Neural cell (in vitro differentiated cells): Measurements from ENCODE around the gene ARHGEF25. TPM values are rescaled to one million over a fixed set of nuclear protein-coding genes. Genes with fewer than 3 reads are reported as not detected.
"Not testable (repeated sequence)": the region's sequence is repeated elsewhere in the genome, so short reads cannot be mapped to it uniquely, and the experiment has no call there.

Experiments
- H2AFZ ChIP-seq: fragments of 200-600, 300-800 bp; sonication (generic), shearing (Covaris generic); 2 replicates; pipeline ENCODE4 v1.6.0; 2014; ENCODE audit warnings: low read depth, mild to moderate bottlenecking, antibody characterized with exemption, low read length, moderate library complexity
- H3F3A ChIP-seq: fragments of 200-600 bp; shearing (Covaris generic); 2 replicates; pipeline ENCODE4 v1.6.1; 2016; ENCODE audit warnings: mild to moderate bottlenecking, moderate library complexity, mixed read lengths, antibody characterized with exemption, low read length; ENCODE audit not compliant: insufficient read depth, poor library complexity, severe bottlenecking
- H3K27ac ChIP-seq: fragments of 200-600, 300-800 bp; sonication (generic), shearing (Covaris generic); 2 replicates; pipeline ENCODE4 v1.5.1; 2014; ENCODE audit warnings: mild to moderate bottlenecking, low read length, moderate library complexity
- H3K27me3 ChIP-seq: fragments of 300-800, 200-600 bp; sonication (generic), shearing (Covaris generic); 2 replicates; pipeline ENCODE4 v1.6.0; 2014; ENCODE audit warnings: mild to moderate bottlenecking, low read depth, low read length, moderate library complexity; ENCODE audit not compliant: insufficient read depth
- H3K36me3 ChIP-seq: fragments of 300-800, 200-600 bp; sonication (generic), shearing (Covaris generic); 2 replicates; pipeline ENCODE4 v1.5.1; 2014; ENCODE audit warnings: mild to moderate bottlenecking, antibody characterized with exemption, low read length, moderate library complexity; ENCODE audit not compliant: insufficient read depth
- H3K4me2 ChIP-seq: fragments of 300-800, 200-600 bp; sonication (generic), shearing (Covaris generic); 2 replicates; pipeline ENCODE4 v1.6.0; 2014; ENCODE audit warnings: mild to moderate bottlenecking, low read length
- H3K4me3 ChIP-seq: fragments of 300-800, 200-600 bp; sonication (generic), shearing (Covaris generic); 2 replicates; pipeline ENCODE4 v1.5.1; 2014; ENCODE audit warnings: mild to moderate bottlenecking, low read length, moderate library complexity
- H3K79me2 ChIP-seq: fragments of 200-600 bp; shearing (Covaris generic); replicated peaks from 2 replicates; pipeline ENCODE4 v1.6.0; 2014; ENCODE audit warnings: mild to moderate bottlenecking, low read length, moderate library complexity; ENCODE audit not compliant: insufficient read depth
- H3K9ac ChIP-seq: fragments of 300-800, 200-600 bp; sonication (generic), shearing (Covaris generic); 2 replicates; pipeline ENCODE4 v1.6.1; 2016; ENCODE audit warnings: mild to moderate bottlenecking, low read length, mixed read lengths
- H3K9me2 ChIP-seq: fragments of 200-600 bp; shearing (Covaris generic); 2 replicates; pipeline ENCODE4 v1.6.1; 2016; ENCODE audit warnings: mild to moderate bottlenecking, low read length, mixed read lengths; ENCODE audit not compliant: insufficient read depth
- H3K9me3 ChIP-seq: fragments of 200-600, 300-800 bp; sonication (generic), shearing (Covaris generic); 2 replicates; pipeline ENCODE4 v1.6.1; 2016; ENCODE audit warnings: mild to moderate bottlenecking, mixed run types, low read length, moderate library complexity, mixed read lengths
- H4K20me1 ChIP-seq: fragments of 200-600 bp; shearing (Covaris generic); 2 replicates; pipeline ENCODE4 v1.6.1; 2016; ENCODE audit warnings: mild to moderate bottlenecking, mixed run types; ENCODE audit not compliant: insufficient read depth
- CTCF ChIP-seq: fragments of 450-650 bp; IDR thresholded peaks from 2 replicates; pipeline ENCODE4 v1.5.1; 2014; ENCODE audit warnings: antibody characterized with exemption, mild to moderate bottlenecking, moderate library complexity; ENCODE audit not compliant: poor library complexity, severe bottlenecking
- EP300 ChIP-seq: fragments of 450-650 bp; conservative IDR thresholded peaks from 2 replicates; pipeline ENCODE4 v1.6.1; 2014; ENCODE audit warnings: antibody characterized with exemption, mild to moderate bottlenecking, moderate library complexity; ENCODE audit not compliant: poor library complexity, severe bottlenecking
- EZH2 ChIP-seq: fragments of 200-600, 300-800 bp; shearing (Covaris generic), sonication (generic); IDR thresholded peaks from 2 replicates; pipeline ENCODE4 v1.6.1; 2014; ENCODE audit warnings: antibody characterized with exemption, low read length, borderline replicate concordance, mild to moderate bottlenecking; ENCODE audit not compliant: insufficient read depth, poor library complexity, severe bottlenecking
- MXI1 ChIP-seq: fragments of 450-650 bp; conservative IDR thresholded peaks from 2 replicates; pipeline ENCODE4 v1.6.1; 2014; ENCODE audit warnings: antibody characterized with exemption, mild to moderate bottlenecking; ENCODE audit not compliant: poor library complexity, severe bottlenecking
- POLR2AphosphoS5 ChIP-seq: IDR thresholded peaks from 2 replicates; pipeline ENCODE4 v1.6.1; 2012
- RAD21 ChIP-seq: fragments of 450-650 bp; conservative IDR thresholded peaks from 2 replicates; pipeline ENCODE4 v1.6.1; 2014; ENCODE audit warnings: antibody characterized with exemption, mild to moderate bottlenecking, moderate library complexity
- REST ChIP-seq: IDR thresholded peaks from 2 replicates; pipeline ENCODE4 v1.6.1; 2012; ENCODE audit warnings: borderline replicate concordance
- SMC3 ChIP-seq: fragments of 450-650 bp; conservative IDR thresholded peaks from 2 replicates; pipeline ENCODE4 v1.6.1; 2014; ENCODE audit warnings: antibody characterized with exemption, mild to moderate bottlenecking, moderate library complexity; ENCODE audit not compliant: poor library complexity
- TAF1 ChIP-seq: IDR thresholded peaks from 2 replicates; pipeline ENCODE4 v1.6.1; 2012; ENCODE audit warnings: low read depth
- polyA plus RNA-seq: library from polyadenylated mRNA; depleted of rRNA; stranded (reverse); fragments of >200 nt; gene quantifications from 2 replicates; pipeline ENCODE4 v1.2.3, GENCODE V29; 2014

ARHGEF25 gene
- polyA plus RNA-seq, 1 donor from 2014 or later, result 12.9 TPM

- Histone ChIP-seq H3K9me3 (no peaks in the 10 kb centered on the region), H3K79me2 (no peaks in the 10 kb centered on the region), H3K27me3 (no peaks in the 10 kb centered on the region), H3K4me3 (no peak overlapping the region), H3K9me2 (no peaks in the 10 kb centered on the region), H3K9ac (no peak overlapping the region), H2AFZ (no peak overlapping the region), H4K20me1 (no peaks in the 10 kb centered on the region), H3K36me3 (no peaks in the 10 kb centered on the region), H3K4me2 (no peak overlapping the region), H3K27ac (no peak overlapping the region), H3F3A (no peaks in the 10 kb centered on the region)
- TF ChIP-seq CTCF (no peak), POLR2AphosphoS5 (no peak), EZH2 (no peak), RAD21 (no peak), REST (no peak), MXI1 (no peak), EP300 (no peak), TAF1 (no peak), SMC3 (no peak)
Observed at GRCh38 chr12:57658890-57659289, 47.7 kb downstream of the ARHGEF25 start.

- Histone ChIP-seq H3K9ac (no peak overlapping the region), H3K79me2 (no peaks in the 10 kb centered on the region), H3K36me3 (no peaks in the 10 kb centered on the region), H2AFZ (no peak overlapping the region), H3K27ac (no peak overlapping the region), H3K4me2 (no peak overlapping the region), H3F3A (no peaks in the 10 kb centered on the region), H3K4me3 (no peak overlapping the region), H4K20me1 (no peaks in the 10 kb centered on the region), H3K9me2 (no peaks in the 10 kb centered on the region), H3K27me3 (no peaks in the 10 kb centered on the region), H3K9me3 (no peaks in the 10 kb centered on the region)
- TF ChIP-seq RAD21 (no peak), POLR2AphosphoS5 (no peak), REST (no peak), SMC3 (no peak), MXI1 (no peak), EP300 (no peak), CTCF (no peak), TAF1 (no peak), EZH2 (no peak)
Observed at GRCh38 chr12:57661376-57661775, 50.1 kb downstream of the ARHGEF25 start.

- not testable (repeated sequence) for H3K27ac ChIP-seq, H3F3A ChIP-seq, H3K9ac ChIP-seq, H3K9me2 ChIP-seq, H3K79me2 ChIP-seq, H2AFZ ChIP-seq, H3K9me3 ChIP-seq, H4K20me1 ChIP-seq, H3K27me3 ChIP-seq, H3K4me2 ChIP-seq, H3K36me3 ChIP-seq, H3K4me3 ChIP-seq
Observed at GRCh38 chr12:57665066-57665820, 54.0 kb downstream of the ARHGEF25 start.
